Endothelial cell of umbilical vein (primary cell): ENCODE measurements around the gene SMAD9. TPM values are rescaled to one million over a fixed set of nuclear protein-coding genes. Genes with fewer than 3 reads are reported as not detected.

Source experiments
- BruUV-seq: library from RNA; stranded (reverse); fragments of 400-500 nt; replicated peaks from 2 replicates; lab custom pipeline; 2021; lab: Mats Ljungman, UMichigan
- CTCF ChIA-PET: fragments of 300-600, 350-600 bp; sonication (Branson Sonifier 250); formaldehyde crosslinking; loops from one replicate; lab custom pipeline; 2021; ENCODE audit warnings: antibody characterized with exemption, inconsistent platforms; lab: Charles Lee
- POLR2A ChIA-PET: fragments of 300-600, 350-600 bp; sonication (Branson Sonifier 250); formaldehyde crosslinking; loops from one replicate; lab custom pipeline; 2021; ENCODE audit warnings: antibody characterized with exemption, inconsistent platforms; lab: Charles Lee
- DNase-seq: peaks from one replicate; pipeline ENCODE4 v3.0.0-alpha.2; 2011; ENCODE audit warnings: low read depth, low spot score
- FAIRE-seq: peaks from 2 replicates; lab custom pipeline; 2011; peaks lifted over from hg19 to GRCh38; lab: Jason Lieb, UNC
- H2AFZ ChIP-seq: 2 replicates; pipeline ENCODE4 v1.6.0; 2012; ENCODE audit warnings: low read depth, low read length, control low read depth, inconsistent platforms
- H3K27ac ChIP-seq: 2 replicates; pipeline ENCODE4 v1.5.1; 2011; ENCODE audit warnings: low read depth, mild to moderate bottlenecking, control low read depth, low read length, moderate library complexity; ENCODE audit not compliant: insufficient read depth
- H3K27me3 ChIP-seq, 2 experiments: 2 replicates each; pipeline versions ENCODE4 v1.6.0 to v1.6.1; 2011; ENCODE audit warnings: low read length in 2 of 2, mixed read lengths in 1 of 2; ENCODE audit not compliant: control insufficient read depth in 2 of 2, insufficient read depth in 2 of 2
- H3K36me3 ChIP-seq, 2 experiments: 2 replicates in 1 of 2; 3 replicates in 1 of 2; pipeline ENCODE4 v1.5.1; 2011; ENCODE audit warnings: low read length in 2 of 2, mild to moderate bottlenecking in 1 of 2, moderate library complexity in 1 of 2; ENCODE audit not compliant: control insufficient read depth in 2 of 2, insufficient read depth in 2 of 2; ENCODE audit errors: extremely low read depth in 1 of 2
- H3K4me1 ChIP-seq: 3 replicates; pipeline ENCODE4 v1.5.1; 2011; ENCODE audit warnings: mild to moderate bottlenecking, low read length; ENCODE audit not compliant: control insufficient read depth, insufficient read depth; ENCODE audit errors: extremely low read depth
- H3K4me2 ChIP-seq: 2 replicates; pipeline ENCODE4 v1.6.1; 2011; ENCODE audit warnings: low read length, control low read depth, mixed read lengths; ENCODE audit not compliant: insufficient read depth
- H3K4me3 ChIP-seq, 3 experiments: fragments of 200-600 bp in 1 of 3; sonication (generic), shearing (Covaris generic) in 1 of 3; replicated peaks in 1 of 3; 2 replicates each; pipeline ENCODE4 v1.5.1; 2011 to 2016; ENCODE audit warnings: control low read depth in 3 of 3, low read length in 3 of 3, mild to moderate bottlenecking in 2 of 3, inconsistent platforms in 1 of 3, low read depth in 1 of 3, moderate library complexity in 1 of 3; ENCODE audit not compliant: insufficient read depth in 1 of 3
- H3K79me2 ChIP-seq: 2 replicates; pipeline ENCODE4 v1.6.0; 2012; ENCODE audit warnings: low read length, inconsistent platforms; ENCODE audit not compliant: control insufficient read depth, insufficient read depth
- H3K9ac ChIP-seq: replicated peaks from 2 replicates; pipeline ENCODE3; 2011; ENCODE audit warnings: low read length, control low read depth; ENCODE audit not compliant: insufficient read depth; ENCODE audit errors: extremely low read depth
- H3K9me1 ChIP-seq: replicated peaks from 3 replicates; pipeline ENCODE4 v1.6.0; 2011; ENCODE audit warnings: mild to moderate bottlenecking, low read length; ENCODE audit not compliant: control insufficient read depth, insufficient read depth; ENCODE audit errors: extremely low read depth
- H3K9me3 ChIP-seq: replicated peaks from 2 replicates; pipeline ENCODE4 v1.5.1; 2012; ENCODE audit warnings: low read length, inconsistent platforms; ENCODE audit not compliant: control insufficient read depth, insufficient read depth
- H4K20me1 ChIP-seq: replicated peaks from 2 replicates; pipeline ENCODE3; 2011; ENCODE audit warnings: mild to moderate bottlenecking, low read length; ENCODE audit not compliant: control insufficient read depth, insufficient read depth; ENCODE audit errors: extremely low read depth
- EZH2 ChIP-seq: IDR thresholded peaks from 2 replicates; pipeline ENCODE4 v1.6.1; 2012; ENCODE audit warnings: borderline replicate concordance, low read depth, mild to moderate bottlenecking, moderate library complexity, low read length, inconsistent platforms; ENCODE audit not compliant: severe bottlenecking
- GATA2 ChIP-seq: IDR thresholded peaks from 2 replicates; pipeline ENCODE4 v1.7.0; 2011; ENCODE audit warnings: low read depth, mild to moderate bottlenecking, moderate library complexity, mixed read lengths, low read length; ENCODE audit not compliant: insufficient read length, insufficient read depth
- MYC ChIP-seq: IDR thresholded peaks from one replicate; pipeline ENCODE4 v1.6.1; 2011; ENCODE audit warnings: mild to moderate bottlenecking, low read depth, low read length
- POLR2A ChIP-seq: IDR thresholded peaks from 2 replicates; pipeline ENCODE4 v1.6.1; 2012; ENCODE audit warnings: low read depth, mild to moderate bottlenecking, control low read depth, low read length
- POLR2AphosphoS5 ChIP-seq: IDR thresholded peaks from 2 replicates; pipeline ENCODE4 v1.6.1; 2012; ENCODE audit warnings: low read depth, mild to moderate bottlenecking, control low read depth, low read length, moderate library complexity; ENCODE audit not compliant: insufficient read depth
- dilution Hi-C: fragments of 300-500 bp; cut with MboI; formaldehyde crosslinking; loops from one replicate; pipeline ENCODE4 v1.15.0; 2019; ENCODE audit warnings: low sequenced_read_pairs; ENCODE audit not compliant: extremely low pct_ligation_motif_present
- intact Hi-C: fragments of 100-400 bp; cut with micrococcal nuclease; formaldehyde crosslinking; loops from one replicate; pipeline ENCODE4 v1.10.0; 2022
- polyA plus RNA-seq, 4 experiments: library from polyadenylated mRNA; depleted of rRNA in 3 of 4; stranded (reverse) in 3 of 4; unstranded in 1 of 4; fragments of >200 nt; gene quantifications; 2 replicates each; pipeline versions ENCODE4 v1.2.1 to v1.2.3, GENCODE V29; 2011 to 2012; ENCODE audit warnings: missing spikeins in 1 of 4
- total RNA-seq: library from RNA; stranded (reverse); gene quantifications from 2 replicates; pipeline ENCODE4 v1.2.3, GENCODE V29; 2021
- TF ChIP-seq, protein P1 (sequence below): IDR thresholded peaks from 2 replicates; pipeline ENCODE4 v1.6.1; 2011; ENCODE audit not compliant: insufficient read depth, insufficient read length

Gene SMAD9
- total and polyA plus RNA-seq, 2 donors (not counting 3 experiments of a cell fraction or from before 2014, with no cell fraction given): 2.2 to 4.2 TPM

DNA sequence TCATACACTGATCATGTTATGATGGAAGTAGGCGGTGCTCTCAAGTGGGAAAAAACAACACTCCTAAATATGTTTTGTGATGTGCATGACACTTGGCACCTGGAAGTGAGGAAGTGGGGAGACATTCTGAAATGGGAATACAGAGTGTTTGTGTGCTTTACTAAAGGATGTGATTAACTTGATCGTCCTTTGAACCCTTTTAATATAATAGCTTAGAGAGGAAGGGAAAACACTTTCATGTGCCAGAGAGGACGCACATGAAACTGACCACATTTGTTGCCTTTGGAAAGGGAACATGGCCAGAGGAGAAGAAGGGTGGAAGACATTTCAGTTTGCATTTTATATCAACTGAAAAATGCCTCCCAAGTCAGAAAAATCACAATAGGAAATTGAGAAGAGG lies 31.4 kb downstream of the SMAD9 start:
- dilution Hi-C loops: no loop called here
- BruUV-seq: no TSS peak
- TF ChIP-seq GATA2: peak; percentile 11
- no peak for TF ChIP-seq EZH2
- Histone ChIP-seq H3K27me3 (no peaks in the 10 kb centered on the region), H3K9me1 (no peaks in the 10 kb centered on the region), H3K79me2 (no peaks in the 10 kb centered on the region), H3K4me1 (peaks cover 15% of the 10 kb centered on the region), H3K4me3 (no peak overlapping the region), H3K36me3 (no peaks in the 10 kb centered on the region), H3K9me3 (no peaks in the 10 kb centered on the region), H3K9ac (no peak overlapping the region), H4K20me1 (no peaks in the 10 kb centered on the region), H3K27ac (no peak overlapping the region), H3K4me2 (peak overlapping the region; percentile 33), H2AFZ (peak overlapping the region; percentile 52)
- FAIRE-seq: no peak
- peak; percentile 87 for DNase-seq
- intact Hi-C loops: no loop called here
- CTCF ChIA-PET: interaction anchor here (1.1 to 1.5 kb wide), 4 partner anchors 27 to 78 kb away, joined by 3 to 8 read pairs (median 4); no protein-coding TSS in a partner anchor
- POLR2A ChIA-PET: no interaction called here

GRCh38 chr13:36887758-36888521 lies 32.1 kb downstream of the SMAD9 start:
- H3K4me1 ChIP-seq: peaks cover 15% of the 10 kb centered on the region
- no peaks in the 10 kb centered on the region for H3K79me2 ChIP-seq
- no peaks in the 10 kb centered on the region for H3K27me3 ChIP-seq
- FAIRE-seq: peak; percentile 56
- H3K27ac ChIP-seq: no peak overlapping the region
- ChIA-PET POLR2A (no interaction called here), CTCF (interaction anchor here (0.8 to 1.5 kb wide), 5 partner anchors 28 to 95 kb away, joined by 3 to 8 read pairs (median 3); no protein-coding TSS in a partner anchor)
- TF ChIP-seq POLR2AphosphoS5 (no peak), EZH2 (no peak), MYC (no peak), POLR2A (no peak)
- TF ChIP-seq, protein P1, sequence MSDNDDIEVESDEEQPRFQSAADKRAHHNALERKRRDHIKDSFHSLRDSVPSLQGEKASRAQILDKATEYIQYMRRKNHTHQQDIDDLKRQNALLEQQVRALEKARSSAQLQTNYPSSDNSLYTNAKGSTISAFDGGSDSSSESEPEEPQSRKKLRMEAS: no peak
- H3K4me2 ChIP-seq: peak overlapping the region; percentile 33
- no peak overlapping the region for H3K9ac ChIP-seq
- DNase-seq: no peak
- H3K4me3 ChIP-seq: no peak overlapping the region
- H4K20me1 ChIP-seq: no peaks in the 10 kb centered on the region
- no TSS peak for BruUV-seq
- H3K36me3 ChIP-seq: no peaks in the 10 kb centered on the region
- peak overlapping the region; percentile 52 for H2AFZ ChIP-seq
- intact Hi-C loops (no loop called here), dilution Hi-C loops (no loop called here)
- H3K9me1 ChIP-seq: no peaks in the 10 kb centered on the region
- H3K9me3 ChIP-seq: no peaks in the 10 kb centered on the region
